ENCODE measurements around the gene GPSM1. TPM values are rescaled to one million over a fixed set of nuclear protein-coding genes. Genes with fewer than 3 reads are reported as not detected.

Gene GPSM1
- total RNA-seq, 1 experiment from 2014 or later, result 26.4 TPM

DNA sequence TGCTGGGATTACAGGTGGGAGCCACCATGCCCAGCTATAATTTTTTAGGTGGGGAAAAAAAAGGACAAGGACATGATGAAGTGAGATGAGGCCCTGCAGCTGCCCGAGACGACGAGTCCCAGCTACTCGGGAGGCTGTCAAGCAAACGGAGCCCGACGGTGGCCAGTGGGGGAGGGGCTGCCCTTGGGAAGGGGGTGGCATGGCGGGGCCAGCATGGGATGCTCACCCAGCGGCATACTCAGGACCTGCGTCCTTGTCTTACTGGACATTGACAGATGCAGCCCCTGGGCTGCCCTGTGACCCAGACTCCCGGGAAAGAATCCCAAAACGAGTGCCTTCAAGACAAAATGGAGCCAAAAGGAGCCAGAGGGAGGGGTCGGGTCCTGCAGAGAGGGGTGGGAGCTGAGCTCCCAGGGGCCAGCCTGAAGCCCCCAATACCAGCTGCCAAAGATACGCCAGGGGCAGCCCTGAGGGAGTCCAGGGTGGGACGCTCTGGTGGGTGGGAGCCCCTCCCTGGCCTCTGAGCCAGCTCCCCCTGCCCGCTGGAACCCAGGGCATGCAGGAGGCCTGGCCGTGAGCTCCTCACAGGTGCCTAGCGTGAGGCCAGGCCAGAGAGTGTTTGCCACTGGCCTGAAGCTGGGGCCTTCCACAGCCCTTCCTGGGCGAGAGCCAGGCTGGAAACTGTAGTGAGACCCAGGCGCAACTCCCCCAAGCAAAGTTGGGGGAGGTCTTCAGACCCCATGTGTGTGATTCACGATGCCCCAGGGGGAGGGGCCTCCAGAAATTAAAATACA lies 39.2 kb upstream of the GPSM1 start:
- H3K4me1 ChIP-seq (ENCODE audit: control insufficient read depth in 1 of 2, insufficient read depth in 2 of 2, low read length in 2 of 2), result peaks cover 13 to 24% of the 10 kb centered on the region in 2 experiments; a peak in 3 of 4 replicates
- no peak overlapping the region for H3K4me2 ChIP-seq (ENCODE audit: low read length)
- ChIA-PET POLR2A (no interaction called here), RAD21 (ENCODE audit: low non-redundant PET in 1 of 2, low total read pairs in 2 of 2, uncharacterized antibody in 2 of 2, unreplicated experiment in 2 of 2) (no interaction called here), CTCF (interaction anchor here (0.6 kb wide), 1 partner anchor 9 kb away, joined by 3 read pairs; no protein-coding TSS in a partner anchor)
- intact Hi-C loops (cut with micrococcal nuclease), result loop anchor here (10.0 kb wide), 1 partner anchor 323 kb away; the partner anchor contains the start of gene UBAC1
- H2AFZ ChIP-seq (ENCODE audit: low read depth, low read length, poor library complexity, severe bottlenecking), result no peak overlapping the region
- no peaks in the 10 kb centered on the region for H3K36me3 ChIP-seq (ENCODE audit: control insufficient read depth in 1 of 2, insufficient read depth in 2 of 2, low read length in 2 of 2)
- DNase-seq (ENCODE audit: low read depth, low spot score) (no peak), ATAC-seq (no peak)
- no peak overlapping the region for H3K27ac ChIP-seq (ENCODE audit: low read depth, low read length)
- H4K20me1 ChIP-seq (ENCODE audit: insufficient read depth), result no peaks in the 10 kb centered on the region
- BruUV-seq (replicated peaks), result no TSS peak
- no peaks in the 10 kb centered on the region; a peak in 1 of 4 replicates for H3K9me3 ChIP-seq (ENCODE audit: control insufficient read depth in 1 of 2, insufficient read depth in 1 of 2, low read depth in 1 of 2, low read length in 2 of 2)
- no peaks in the 10 kb centered on the region for H3K27me3 ChIP-seq (ENCODE audit: insufficient read depth, low read length)
- TF ChIP-seq RAD21 (IDR thresholded peaks at IDR 0.05; ENCODE audit: low read depth), result no peak
- TF ChIP-seq, protein P1, sequence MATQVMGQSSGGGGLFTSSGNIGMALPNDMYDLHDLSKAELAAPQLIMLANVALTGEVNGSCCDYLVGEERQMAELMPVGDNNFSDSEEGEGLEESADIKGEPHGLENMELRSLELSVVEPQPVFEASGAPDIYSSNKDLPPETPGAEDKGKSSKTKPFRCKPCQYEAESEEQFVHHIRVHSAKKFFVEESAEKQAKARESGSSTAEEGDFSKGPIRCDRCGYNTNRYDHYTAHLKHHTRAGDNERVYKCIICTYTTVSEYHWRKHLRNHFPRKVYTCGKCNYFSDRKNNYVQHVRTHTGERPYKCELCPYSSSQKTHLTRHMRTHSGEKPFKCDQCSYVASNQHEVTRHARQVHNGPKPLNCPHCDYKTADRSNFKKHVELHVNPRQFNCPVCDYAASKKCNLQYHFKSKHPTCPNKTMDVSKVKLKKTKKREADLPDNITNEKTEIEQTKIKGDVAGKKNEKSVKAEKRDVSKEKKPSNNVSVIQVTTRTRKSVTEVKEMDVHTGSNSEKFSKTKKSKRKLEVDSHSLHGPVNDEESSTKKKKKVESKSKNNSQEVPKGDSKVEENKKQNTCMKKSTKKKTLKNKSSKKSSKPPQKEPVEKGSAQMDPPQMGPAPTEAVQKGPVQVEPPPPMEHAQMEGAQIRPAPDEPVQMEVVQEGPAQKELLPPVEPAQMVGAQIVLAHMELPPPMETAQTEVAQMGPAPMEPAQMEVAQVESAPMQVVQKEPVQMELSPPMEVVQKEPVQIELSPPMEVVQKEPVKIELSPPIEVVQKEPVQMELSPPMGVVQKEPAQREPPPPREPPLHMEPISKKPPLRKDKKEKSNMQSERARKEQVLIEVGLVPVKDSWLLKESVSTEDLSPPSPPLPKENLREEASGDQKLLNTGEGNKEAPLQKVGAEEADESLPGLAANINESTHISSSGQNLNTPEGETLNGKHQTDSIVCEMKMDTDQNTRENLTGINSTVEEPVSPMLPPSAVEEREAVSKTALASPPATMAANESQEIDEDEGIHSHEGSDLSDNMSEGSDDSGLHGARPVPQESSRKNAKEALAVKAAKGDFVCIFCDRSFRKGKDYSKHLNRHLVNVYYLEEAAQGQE (IDR thresholded peaks at IDR 0.05; ENCODE audit: low read depth), result no peak
- no peak for TF ChIP-seq CBX3 (IDR thresholded peaks at IDR 0.05; ENCODE audit: low read depth)
- H3K9ac ChIP-seq (ENCODE audit: low read length), result no peak overlapping the region
- no peak overlapping the region for H3K4me3 ChIP-seq (replicated peaks in 1 of 2; ENCODE audit: low read depth in 1 of 2, low read length in 2 of 2)
- H3K9me2 ChIP-seq (ENCODE audit: insufficient read depth), result no peaks in the 10 kb centered on the region
- no peaks in the 10 kb centered on the region for H3K79me2 ChIP-seq (ENCODE audit: insufficient read depth, low read length)

Measured in HCT116 (cell line).